ENCODE data around the gene GNB3. TPM values are rescaled to one million over a fixed set of nuclear protein-coding genes. Genes with fewer than 3 reads are reported as not detected.

The GNB3 gene
- total RNA-seq, 1 experiment from 2014 or later = 8.7 TPM

DNA sequence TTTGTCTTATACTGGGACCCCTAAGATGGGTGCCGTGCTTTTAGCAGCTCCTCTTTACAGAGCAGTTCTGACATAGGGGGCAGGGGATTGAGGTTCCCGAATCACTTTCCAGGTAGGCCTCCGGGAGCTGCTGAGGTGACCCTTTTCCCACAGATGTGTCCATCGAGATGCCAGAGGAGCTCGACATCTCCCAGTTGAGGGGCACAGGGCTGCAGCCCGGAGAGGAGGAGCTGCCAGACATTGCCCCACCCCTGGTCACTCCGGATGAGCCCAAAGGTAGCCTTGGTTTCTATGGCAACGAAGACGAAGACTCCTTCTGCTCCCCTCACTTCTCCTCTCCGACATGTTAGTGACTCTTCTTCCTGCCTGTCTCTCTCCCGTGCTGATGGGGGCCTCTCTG, 22.3 kb downstream of the GNB3 start:
- H3K27me3 ChIP-seq (ENCODE audit: insufficient read depth, low read length) = no peaks in the 10 kb centered on the region
- no peak for ATAC-seq
- H4K20me1 ChIP-seq (ENCODE audit: insufficient read depth) = no peaks in the 10 kb centered on the region; the same call in 1 of the 2 replicates
- DNase-seq (ENCODE audit: low read depth, low spot score) = no peak
- peaks cover 11 to 18% of the 10 kb centered on the region in 2 experiments for H3K4me1 ChIP-seq (ENCODE audit: control insufficient read depth in 1 of 2, insufficient read depth in 2 of 2, low read length in 2 of 2)
- H3K4me2 ChIP-seq (ENCODE audit: low read length) = no peak overlapping the region
- no peaks in the 10 kb centered on the region for H3K9me3 ChIP-seq (ENCODE audit: control insufficient read depth in 1 of 2, insufficient read depth in 1 of 2, low read depth in 1 of 2, low read length in 2 of 2)
- intact Hi-C loops (cut with micrococcal nuclease) = no loop called here
- CTCF ChIA-PET = interaction anchor here (0.7 kb wide), 1 partner anchor 10 kb away, joined by 3 read pairs; the partner anchor contains the start of gene SPSB2
- BruUV-seq (replicated peaks) = no TSS peak
- peaks cover 46 to 49% of the 10 kb centered on the region in 2 experiments for H3K36me3 ChIP-seq (ENCODE audit: control insufficient read depth in 1 of 2, insufficient read depth in 2 of 2, low read length in 2 of 2)
- H3K79me2 ChIP-seq (ENCODE audit: insufficient read depth, low read length) = peaks cover 10% of the 10 kb centered on the region
- H3K27ac ChIP-seq (ENCODE audit: low read depth, low read length) = no peak overlapping the region
- POLR2A ChIA-PET = interaction anchor here (1.2 kb wide), 1 partner anchor 11 kb away, joined by 9 read pairs; the partner anchor contains the start of genes CDCA3 and USP5
- RAD21 ChIA-PET (ENCODE audit: low non-redundant PET in 1 of 2, low total read pairs in 2 of 2, uncharacterized antibody in 2 of 2, unreplicated experiment in 2 of 2) = no interaction called here
- TF ChIP-seq ELF1 (IDR thresholded peaks at IDR 0.05; ENCODE audit: borderline replicate concordance, low read depth) = no peak
- no peak for TF ChIP-seq EZH2 (IDR thresholded peaks at IDR 0.05)
- no peak for TF ChIP-seq CEBPB (IDR thresholded peaks at IDR 0.05; ENCODE audit: low read depth)
- no peak for TF ChIP-seq EGR1 (IDR thresholded peaks at IDR 0.05; ENCODE audit: low read depth)
- no peak for TF ChIP-seq SP1 (IDR thresholded peaks at IDR 0.05; ENCODE audit: low read depth)
- no peak for TF ChIP-seq POLR2AphosphoS5 (IDR thresholded peaks at IDR 0.05; ENCODE audit: low read depth, low read length)
- no peak for TF ChIP-seq JUND (IDR thresholded peaks at IDR 0.05)
- TF ChIP-seq, protein P1, sequence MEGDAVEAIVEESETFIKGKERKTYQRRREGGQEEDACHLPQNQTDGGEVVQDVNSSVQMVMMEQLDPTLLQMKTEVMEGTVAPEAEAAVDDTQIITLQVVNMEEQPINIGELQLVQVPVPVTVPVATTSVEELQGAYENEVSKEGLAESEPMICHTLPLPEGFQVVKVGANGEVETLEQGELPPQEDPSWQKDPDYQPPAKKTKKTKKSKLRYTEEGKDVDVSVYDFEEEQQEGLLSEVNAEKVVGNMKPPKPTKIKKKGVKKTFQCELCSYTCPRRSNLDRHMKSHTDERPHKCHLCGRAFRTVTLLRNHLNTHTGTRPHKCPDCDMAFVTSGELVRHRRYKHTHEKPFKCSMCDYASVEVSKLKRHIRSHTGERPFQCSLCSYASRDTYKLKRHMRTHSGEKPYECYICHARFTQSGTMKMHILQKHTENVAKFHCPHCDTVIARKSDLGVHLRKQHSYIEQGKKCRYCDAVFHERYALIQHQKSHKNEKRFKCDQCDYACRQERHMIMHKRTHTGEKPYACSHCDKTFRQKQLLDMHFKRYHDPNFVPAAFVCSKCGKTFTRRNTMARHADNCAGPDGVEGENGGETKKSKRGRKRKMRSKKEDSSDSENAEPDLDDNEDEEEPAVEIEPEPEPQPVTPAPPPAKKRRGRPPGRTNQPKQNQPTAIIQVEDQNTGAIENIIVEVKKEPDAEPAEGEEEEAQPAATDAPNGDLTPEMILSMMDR (IDR thresholded peaks at IDR 0.05 in 2 of 3, conservative IDR thresholded peaks at IDR 0.05 in 1 of 3; ENCODE audit: borderline replicate concordance in 1 of 3, insufficient read depth in 1 of 3, low read depth in 2 of 3, low read length in 2 of 3) = no peak
- no peaks in the 10 kb centered on the region for H3K9me2 ChIP-seq (ENCODE audit: insufficient read depth)
- H3K9ac ChIP-seq (ENCODE audit: low read length) = no peak overlapping the region
- no peak overlapping the region for H3K4me3 ChIP-seq (replicated peaks in 1 of 2; ENCODE audit: low read depth in 1 of 2, low read length in 2 of 2)
- H2AFZ ChIP-seq (ENCODE audit: low read depth, low read length, poor library complexity, severe bottlenecking) = no peak overlapping the region

All from HCT116 (cell line).